Ectodermal cell (in vitro differentiated cells): ENCODE data around the gene SDK2.

Experiments
- H3K27ac ChIP-seq: 2 replicates; pipeline ENCODE4 v1.7.0; 2013; ENCODE audit warnings: mild to moderate bottlenecking, low read depth, low read length; ENCODE audit not compliant: insufficient read depth, poor library complexity, severe bottlenecking
- H3K27me3 ChIP-seq: 2 replicates; pipeline ENCODE4 v1.7.0; 2013; ENCODE audit warnings: mild to moderate bottlenecking, low read length; ENCODE audit not compliant: insufficient read depth, control insufficient read depth, poor library complexity, severe bottlenecking
- H3K36me3 ChIP-seq: one replicate; pipeline ENCODE4 v1.7.0; 2013; ENCODE audit warnings: low read length; ENCODE audit not compliant: control insufficient read depth, insufficient read depth
- H3K4me1 ChIP-seq: one replicate; pipeline ENCODE4 v1.7.0; 2013; ENCODE audit warnings: low read length; ENCODE audit not compliant: control insufficient read depth, insufficient read depth
- H3K4me3 ChIP-seq: 2 replicates; pipeline ENCODE4 v1.7.0; 2013; ENCODE audit warnings: low read depth, low read length, control low read depth; ENCODE audit not compliant: insufficient read depth
- H3K9me3 ChIP-seq: 2 replicates; pipeline ENCODE4 v1.7.0; 2013; ENCODE audit warnings: mild to moderate bottlenecking, low read length, moderate library complexity; ENCODE audit not compliant: control insufficient read depth
- WGBS, 2 experiments: methylation state at CpG; one replicate each; pipeline ENCODE4 v1.1.7; 2013; ENCODE audit warnings: missing lambda C conversion rate in 2 of 2; 5-methylcytosine and 5-hydroxymethylcytosine counted together

The SDK2 gene

GRCh38 chr17:73519011-73519410, 125.2 kb downstream of the SDK2 start:
- no peaks in the 10 kb centered on the region for H3K27me3 ChIP-seq
- no peak overlapping the region for H3K4me3 ChIP-seq
- H3K4me1 ChIP-seq: peaks cover 32% of the 10 kb centered on the region
- H3K9me3 ChIP-seq: no peaks in the 10 kb centered on the region
- no peak overlapping the region for H3K27ac ChIP-seq
- H3K36me3 ChIP-seq: no peaks in the 10 kb centered on the region
- WGBS, 2 experiments: 96 to 99% methylated on average over 6 of the region's 6 CpGs

- H3K9me3 ChIP-seq: no peaks in the 10 kb centered on the region
- H3K4me1 ChIP-seq: peaks cover 39% of the 10 kb centered on the region
- no peaks in the 10 kb centered on the region for H3K27me3 ChIP-seq
- 89 to 90% methylated on average over 11 of the region's 11 CpGs for WGBS, 2 experiments
- H3K4me3 ChIP-seq: no peak overlapping the region
- no peak overlapping the region for H3K27ac ChIP-seq
- H3K36me3 ChIP-seq: no peaks in the 10 kb centered on the region
Observed at GRCh38 chr17:73516431-73516830, 127.8 kb downstream of the SDK2 start.

- peaks cover 32% of the 10 kb centered on the region for H3K4me1 ChIP-seq
- peak overlapping the region; percentile 21 for H3K27ac ChIP-seq
- H3K27me3 ChIP-seq: no peaks in the 10 kb centered on the region
- H3K4me3 ChIP-seq: no peak overlapping the region
- no peaks in the 10 kb centered on the region for H3K9me3 ChIP-seq
- WGBS, 2 experiments: 89 to 92% methylated on average over 13 of the region's 13 CpGs
- H3K36me3 ChIP-seq: no peaks in the 10 kb centered on the region
Observed at GRCh38 chr17:73514146-73514863, 129.9 kb downstream of the SDK2 start.

- WGBS, 2 experiments: 91 to 93% methylated on average over 10 of the region's 10 CpGs
- Histone ChIP-seq H3K4me3 (no peak overlapping the region), H3K4me1 (peaks cover 32% of the 10 kb centered on the region), H3K27ac (peak overlapping the region; percentile 50), H3K27me3 (no peaks in the 10 kb centered on the region), H3K9me3 (no peaks in the 10 kb centered on the region), H3K36me3 (no peaks in the 10 kb centered on the region)
Observed at GRCh38 chr17:73513426-73513825, 130.8 kb downstream of the SDK2 start.

- WGBS, 2 experiments: 86 to 90% methylated on average over 5 of the region's 5 CpGs
- H3K27ac ChIP-seq: no peak overlapping the region
Observed at GRCh38 chr17:73511719-73512115, 132.5 kb downstream of the SDK2 start.

GRCh38 chr17:73510981-73511718, 133.1 kb downstream of the SDK2 start:
- Histone ChIP-seq H3K36me3 (no peaks in the 10 kb centered on the region), H3K27me3 (no peaks in the 10 kb centered on the region), H3K4me3 (no peak overlapping the region), H3K9me3 (no peaks in the 10 kb centered on the region), H3K27ac (no peak overlapping the region), H3K4me1 (peaks cover 18% of the 10 kb centered on the region)
- 89 to 91% methylated on average over 22 of the region's 22 CpGs for WGBS, 2 experiments

More at GRCh38 chr17:73511719-73512115, 132.5 kb downstream of the SDK2 start:
- H3K36me3 ChIP-seq: no peaks in the 10 kb centered on the region
- peaks cover 20% of the 10 kb centered on the region for H3K4me1 ChIP-seq
- H3K4me3 ChIP-seq: no peak overlapping the region
- no peaks in the 10 kb centered on the region for H3K27me3 ChIP-seq
- H3K9me3 ChIP-seq: no peaks in the 10 kb centered on the region

- 93 to 97% methylated on average over 17 of the region's 17 CpGs for WGBS, 2 experiments
- H3K4me1 ChIP-seq: peaks cover 7% of the 10 kb centered on the region
- no peak overlapping the region for H3K27ac ChIP-seq
- no peaks in the 10 kb centered on the region for H3K9me3 ChIP-seq
- no peaks in the 10 kb centered on the region for H3K27me3 ChIP-seq
- H3K4me3 ChIP-seq: no peak overlapping the region
- peaks cover 4% of the 10 kb centered on the region for H3K36me3 ChIP-seq
Observed at GRCh38 chr17:73508931-73509605, 135.2 kb downstream of the SDK2 start.

- no peak overlapping the region for H3K27ac ChIP-seq
- H3K36me3 ChIP-seq: peaks cover 4% of the 10 kb centered on the region
- H3K27me3 ChIP-seq: no peaks in the 10 kb centered on the region
- no peaks in the 10 kb centered on the region for H3K9me3 ChIP-seq
- no peak overlapping the region for H3K4me3 ChIP-seq
- H3K4me1 ChIP-seq: no peaks in the 10 kb centered on the region
- WGBS, 2 experiments: 89 to 90% methylated on average over 19 of the region's 19 CpGs
Observed at GRCh38 chr17:73508057-73508930, 136.0 kb downstream of the SDK2 start.

- H3K4me3 ChIP-seq: no peak overlapping the region
- no peak overlapping the region for H3K27ac ChIP-seq
- peaks cover 4% of the 10 kb centered on the region for H3K36me3 ChIP-seq
- WGBS, 2 experiments: 90% methylated on average over 9 of the region's 9 CpGs
- no peaks in the 10 kb centered on the region for H3K27me3 ChIP-seq
- H3K9me3 ChIP-seq: no peaks in the 10 kb centered on the region
- no peaks in the 10 kb centered on the region for H3K4me1 ChIP-seq
Observed at GRCh38 chr17:73506470-73507435, 137.5 kb downstream of the SDK2 start.
